ENCODE data around the gene HSPG2. TPM values are rescaled to one million over a fixed set of nuclear protein-coding genes. Genes with fewer than 3 reads are reported as not detected.

Gene HSPG2
- total RNA-seq, 1 experiment from 2014 or later = 35.1 TPM

- intact Hi-C loops (cut with micrococcal nuclease) = loop anchor here (10.0 kb wide), 1 partner anchor 152 kb away; the partner anchor contains the start of gene USP48
- POLR2A ChIA-PET (ENCODE audit: unreplicated experiment) = no interaction called here
- DNase-seq (peak; percentile 18), ATAC-seq (peak; percentile 2; the same call in 1 of the 2 replicates)
- H3K27me3 ChIP-seq (ENCODE audit: low read length) = no peaks in the 10 kb centered on the region
- H3K9ac ChIP-seq (ENCODE audit: low read length) = peak overlapping the region; percentile 79
- peak overlapping the region; percentile 65 for H3K27ac ChIP-seq (ENCODE audit: low read length)
- TSS peak; percentile 64 for BruUV-seq (replicated peaks)
- H3K4me3 ChIP-seq (ENCODE audit: low read length) = peak overlapping the region; percentile 84
- no peaks in the 10 kb centered on the region for H3K9me3 ChIP-seq (ENCODE audit: low read length)
- peaks cover 55% of the 10 kb centered on the region for H3K4me1 ChIP-seq (ENCODE audit: insufficient read depth, low read length)
- CTCF ChIA-PET = no interaction called here
- H3K9me2 ChIP-seq (replicated peaks; ENCODE audit: low read length) = no peaks in the 10 kb centered on the region
- peak overlapping the region; percentile 47; the same call in 1 of the 2 replicates for H2AFZ ChIP-seq (ENCODE audit: low read length)
- peak overlapping the region; percentile 98 for H3K4me2 ChIP-seq (ENCODE audit: low read length)
- H3K79me2 ChIP-seq (ENCODE audit: low read length) = peaks cover 52% of the 10 kb centered on the region
- no peaks in the 10 kb centered on the region for H4K20me1 ChIP-seq (ENCODE audit: low read length)
- TF ChIP-seq EZH2 (IDR thresholded peaks at IDR 0.05; ENCODE audit: low read length, unreplicated experiment) (no peak), CTCF (conservative IDR thresholded peaks at IDR 0.05; ENCODE audit: low read depth, low read length) (no peak), EZH2phosphoT487 (IDR thresholded peaks at IDR 0.05; ENCODE audit: borderline replicate concordance, low read length) (no peak)
- H3K36me3 ChIP-seq (ENCODE audit: low read depth, low read length) = no peaks in the 10 kb centered on the region
- H3F3A ChIP-seq (ENCODE audit: low read length, unreplicated experiment) = no peaks in the 10 kb centered on the region
Observed at GRCh38 chr1:21936366-21937031, 611 bp downstream of the HSPG2 start.

GRCh38 chr1:21935891-21936365, 1.2 kb downstream of the HSPG2 start:
- peaks cover 58% of the 10 kb centered on the region for H3K79me2 ChIP-seq (ENCODE audit: low read length)
- no TSS peak for BruUV-seq (replicated peaks)
- H2AFZ ChIP-seq (ENCODE audit: low read length) = peak overlapping the region; percentile 47; the same call in 1 of the 2 replicates
- H3K27me3 ChIP-seq (ENCODE audit: low read length) = no peaks in the 10 kb centered on the region
- no peak for TF ChIP-seq CTCF (conservative IDR thresholded peaks at IDR 0.05; ENCODE audit: low read depth, low read length)
- TF ChIP-seq EZH2phosphoT487 (IDR thresholded peaks at IDR 0.05; ENCODE audit: borderline replicate concordance, low read length) = no peak
- TF ChIP-seq EZH2 (IDR thresholded peaks at IDR 0.05; ENCODE audit: low read length, unreplicated experiment) = no peak
- no peaks in the 10 kb centered on the region for H3K9me2 ChIP-seq (replicated peaks; ENCODE audit: low read length)
- peak overlapping the region; percentile 84 for H3K4me3 ChIP-seq (ENCODE audit: low read length)
- H3K9ac ChIP-seq (ENCODE audit: low read length) = peak overlapping the region; percentile 79
- CTCF ChIA-PET = no interaction called here
- H3K36me3 ChIP-seq (ENCODE audit: low read depth, low read length) = no peaks in the 10 kb centered on the region
- H3K9me3 ChIP-seq (ENCODE audit: low read length) = no peaks in the 10 kb centered on the region
- H3K4me1 ChIP-seq (ENCODE audit: insufficient read depth, low read length) = peaks cover 60% of the 10 kb centered on the region
- H3K27ac ChIP-seq (ENCODE audit: low read length) = peak overlapping the region; percentile 65
- POLR2A ChIA-PET (ENCODE audit: unreplicated experiment) = no interaction called here
- H4K20me1 ChIP-seq (ENCODE audit: low read length) = no peaks in the 10 kb centered on the region
- peak overlapping the region; percentile 98 for H3K4me2 ChIP-seq (ENCODE audit: low read length)
- peak; percentile 62 for DNase-seq
- intact Hi-C loops (cut with micrococcal nuclease) = loop anchor here (10.0 kb wide), 1 partner anchor 151 kb away; the partner anchor contains the start of gene USP48
- H3F3A ChIP-seq (ENCODE audit: low read length, unreplicated experiment) = no peaks in the 10 kb centered on the region
- peak; percentile 31 for ATAC-seq

- intact Hi-C loops (cut with micrococcal nuclease) = loop anchor here (10.0 kb wide), 1 partner anchor 151 kb away; the partner anchor contains the start of gene USP48
- CTCF ChIA-PET = interaction anchor here (0.5 kb wide), 1 partner anchor 109 kb away, joined by 5 read pairs; no protein-coding TSS in a partner anchor
Observed at GRCh38 chr1:21935393-21935804, 1.7 kb downstream of the HSPG2 start.

More at GRCh38 chr1:21935393-21935804, 1.7 kb downstream of the HSPG2 start:
- H3K27ac ChIP-seq (ENCODE audit: low read length) = peak overlapping the region; percentile 30
- no TSS peak for BruUV-seq (replicated peaks)
- peaks cover 63% of the 10 kb centered on the region for H3K4me1 ChIP-seq (ENCODE audit: insufficient read depth, low read length)
- H4K20me1 ChIP-seq (ENCODE audit: low read length) = no peaks in the 10 kb centered on the region
- peak overlapping the region; percentile 98 for H3K4me2 ChIP-seq (ENCODE audit: low read length)
- no peaks in the 10 kb centered on the region for H3K36me3 ChIP-seq (ENCODE audit: low read depth, low read length)
- H2AFZ ChIP-seq (ENCODE audit: low read length) = no peak overlapping the region
- H3K9me3 ChIP-seq (ENCODE audit: low read length) = no peaks in the 10 kb centered on the region
- no peaks in the 10 kb centered on the region for H3F3A ChIP-seq (ENCODE audit: low read length, unreplicated experiment)
- H3K9ac ChIP-seq (ENCODE audit: low read length) = peak overlapping the region; percentile 9; the same call in 1 of the 2 replicates
- H3K79me2 ChIP-seq (ENCODE audit: low read length) = peaks cover 63% of the 10 kb centered on the region
- peak overlapping the region; percentile 84 for H3K4me3 ChIP-seq (ENCODE audit: low read length)
- no peaks in the 10 kb centered on the region for H3K27me3 ChIP-seq (ENCODE audit: low read length)
- DNase-seq (peak; percentile 50), ATAC-seq (no peak)
- H3K9me2 ChIP-seq (replicated peaks; ENCODE audit: low read length) = no peaks in the 10 kb centered on the region
- no peak for TF ChIP-seq EZH2 (IDR thresholded peaks at IDR 0.05; ENCODE audit: low read length, unreplicated experiment)
- TF ChIP-seq CTCF (conservative IDR thresholded peaks at IDR 0.05; ENCODE audit: low read depth, low read length) = no peak
- TF ChIP-seq EZH2phosphoT487 (IDR thresholded peaks at IDR 0.05; ENCODE audit: borderline replicate concordance, low read length) = no peak
- POLR2A ChIA-PET (ENCODE audit: unreplicated experiment) = no interaction called here

Measured in PC-3 (cell line).